Measurements from ENCODE around the gene CDK14. TPM values are rescaled to one million over a fixed set of nuclear protein-coding genes. Genes with fewer than 3 reads are reported as not detected.

The CDK14 gene
- total RNA-seq, 3 donors from 2014 or later = 0.71 to 1.1 (median 0.95) TPM

GRCh38 chr7:91068136-91068795 is 472.1 kb downstream of the CDK14 start:
- ATAC-seq (no peak), DNase-seq (no peak)
- H3K4me3 Mint-ChIP-seq = no peak overlapping the region
- H3K4me1 Mint-ChIP-seq (ENCODE audit: low read depth) = no peaks in the 10 kb centered on the region
- H3K27me3 Mint-ChIP-seq (ENCODE audit: low read depth) = peaks cover 2% of the 10 kb centered on the region
- no peaks in the 10 kb centered on the region for H3K9me3 Mint-ChIP-seq
- no peaks in the 10 kb centered on the region for H3K36me3 Mint-ChIP-seq (ENCODE audit: insufficient read depth)

GRCh38 chr7:91069146-91069545 is 473.0 kb downstream of the CDK14 start:
- ATAC-seq = no peak
- Mint-ChIP-seq H3K9me3 (no peaks in the 10 kb centered on the region), H3K4me1 (ENCODE audit: low read depth) (no peaks in the 10 kb centered on the region), H3K27me3 (ENCODE audit: low read depth) (peaks cover 2% of the 10 kb centered on the region), H3K4me3 (no peak overlapping the region), H3K36me3 (ENCODE audit: insufficient read depth) (no peaks in the 10 kb centered on the region)
- DNase-seq = no peak

DNA sequence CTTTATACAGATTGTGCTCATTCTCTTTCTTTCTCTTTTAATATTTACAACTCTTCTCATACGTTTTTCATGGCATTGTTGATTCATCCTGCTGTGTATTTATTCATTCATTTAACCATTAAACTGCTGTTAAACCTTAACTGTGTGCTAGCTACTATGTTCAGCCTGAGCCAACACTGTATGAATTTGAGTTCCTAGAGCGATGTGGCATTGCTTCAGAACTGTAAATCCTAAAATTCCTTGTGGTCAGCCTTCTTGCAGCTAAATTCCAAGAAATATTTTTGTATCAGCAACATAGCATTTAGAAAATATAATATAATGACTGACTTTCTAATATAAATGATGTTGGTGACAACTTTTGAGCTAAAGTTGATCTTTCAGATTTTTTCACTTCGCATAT is 483.4 kb downstream of the CDK14 start:
- peaks cover 15% of the 10 kb centered on the region for H3K4me1 Mint-ChIP-seq (ENCODE audit: low read depth)
- H3K9me3 Mint-ChIP-seq = no peaks in the 10 kb centered on the region
- ATAC-seq (no peak), DNase-seq (no peak)
- no peaks in the 10 kb centered on the region for H3K27me3 Mint-ChIP-seq (ENCODE audit: low read depth)
- no peaks in the 10 kb centered on the region for H3K36me3 Mint-ChIP-seq (ENCODE audit: insufficient read depth)
- no peak overlapping the region for H3K4me3 Mint-ChIP-seq

DNA sequence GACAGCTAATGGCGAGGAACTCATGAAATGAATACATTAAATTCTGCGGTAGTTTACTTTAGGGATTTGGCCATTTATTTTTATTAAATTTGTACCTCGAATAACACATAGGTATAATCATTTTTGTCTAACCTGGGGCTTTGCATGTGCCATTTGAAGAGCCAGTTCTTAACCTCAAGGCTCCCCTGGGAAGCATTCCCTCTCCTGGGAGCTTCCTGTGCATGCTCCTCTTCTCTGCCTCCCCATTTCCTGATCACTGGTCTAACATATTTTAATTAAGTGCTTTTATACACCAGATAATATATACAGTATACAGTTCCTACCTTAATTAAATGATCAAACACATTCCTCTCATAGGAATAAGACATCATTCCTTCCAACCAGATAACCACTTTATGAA is 484.2 kb downstream of the CDK14 start:
- no peak overlapping the region for H3K4me3 Mint-ChIP-seq
- no peaks in the 10 kb centered on the region for H3K36me3 Mint-ChIP-seq (ENCODE audit: insufficient read depth)
- no peaks in the 10 kb centered on the region for H3K27me3 Mint-ChIP-seq (ENCODE audit: low read depth)
- no peak for ATAC-seq
- DNase-seq = no peak
- no peaks in the 10 kb centered on the region for H3K9me3 Mint-ChIP-seq
- H3K4me1 Mint-ChIP-seq (ENCODE audit: low read depth) = peaks cover 23% of the 10 kb centered on the region

GRCh38 chr7:91082038-91082437 is 485.9 kb downstream of the CDK14 start:
- H3K9me3 Mint-ChIP-seq = no peaks in the 10 kb centered on the region
- H3K36me3 Mint-ChIP-seq (ENCODE audit: insufficient read depth) = no peaks in the 10 kb centered on the region
- DNase-seq = no peak
- no peak for ATAC-seq
- no peaks in the 10 kb centered on the region for H3K27me3 Mint-ChIP-seq (ENCODE audit: low read depth)
- peaks cover 26% of the 10 kb centered on the region for H3K4me1 Mint-ChIP-seq (ENCODE audit: low read depth)
- no peak overlapping the region for H3K4me3 Mint-ChIP-seq

DNA sequence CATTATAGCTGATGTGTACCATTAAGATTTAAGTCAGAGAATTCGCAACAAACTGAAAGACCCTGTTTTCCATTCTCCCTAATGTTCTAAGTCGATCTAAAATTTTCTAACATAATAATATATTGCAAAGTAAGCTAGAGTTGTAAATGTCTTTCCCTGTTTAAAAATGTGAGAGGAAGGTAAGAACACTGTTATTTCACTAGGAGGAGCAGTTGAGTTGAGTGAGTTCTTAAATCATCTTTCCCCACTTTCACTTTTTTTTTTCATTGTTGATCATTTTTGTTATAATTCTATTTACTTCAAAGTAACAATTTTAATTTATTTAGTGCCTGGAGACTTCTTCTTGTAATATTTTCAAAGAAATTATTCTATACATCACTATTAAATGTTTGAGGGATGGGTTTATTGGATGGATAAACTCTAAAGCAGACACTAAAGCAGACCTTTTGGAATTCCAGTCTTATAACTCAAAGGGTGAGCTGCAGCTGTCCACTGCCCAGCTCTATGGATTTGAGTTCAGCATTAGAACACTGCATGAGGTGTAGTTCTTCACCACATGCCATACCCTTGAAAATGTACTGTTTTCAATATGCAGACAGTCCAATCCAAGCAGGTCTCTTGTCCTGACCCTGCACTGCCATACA is 486.9 kb downstream of the CDK14 start:
- DNase-seq (no peak), ATAC-seq (no peak)
- Mint-ChIP-seq H3K4me3 (no peak overlapping the region), H3K9me3 (no peaks in the 10 kb centered on the region), H3K27me3 (ENCODE audit: low read depth) (no peaks in the 10 kb centered on the region), H3K4me1 (ENCODE audit: low read depth) (peaks cover 26% of the 10 kb centered on the region), H3K36me3 (ENCODE audit: insufficient read depth) (no peaks in the 10 kb centered on the region)

GRCh38 chr7:91083855-91084644 is 487.9 kb downstream of the CDK14 start:
- Mint-ChIP-seq H3K9me3 (no peaks in the 10 kb centered on the region), H3K36me3 (ENCODE audit: insufficient read depth) (no peaks in the 10 kb centered on the region), H3K4me3 (no peak overlapping the region), H3K27me3 (ENCODE audit: low read depth) (no peaks in the 10 kb centered on the region), H3K4me1 (ENCODE audit: low read depth) (peaks cover 26% of the 10 kb centered on the region)
- DNase-seq = no peak
- peak in 1 of 2 donors; percentile 52 for ATAC-seq

DNA sequence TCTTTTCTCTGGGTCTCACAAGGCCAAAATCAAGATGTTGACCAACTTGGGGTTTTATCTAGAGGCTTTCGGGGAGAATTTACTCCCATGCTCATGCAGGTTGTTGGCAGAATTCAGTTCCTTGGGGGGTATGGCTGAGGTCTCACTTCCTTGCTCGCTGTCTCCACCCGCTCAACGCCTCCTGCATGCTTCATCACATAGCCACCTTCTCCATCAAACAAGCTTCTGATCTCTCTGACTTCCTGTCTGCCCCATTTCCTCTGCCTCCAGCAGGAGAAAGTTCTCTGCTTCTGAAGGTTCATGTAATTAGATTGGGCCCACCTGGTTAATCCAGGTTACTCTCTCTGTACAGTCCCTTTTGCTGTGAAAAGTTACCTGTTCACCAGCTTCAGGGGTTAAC is 489.1 kb downstream of the CDK14 start:
- H3K4me3 Mint-ChIP-seq = no peak overlapping the region
- H3K4me1 Mint-ChIP-seq (ENCODE audit: low read depth) = peaks cover 26% of the 10 kb centered on the region
- H3K9me3 Mint-ChIP-seq = no peaks in the 10 kb centered on the region
- H3K27me3 Mint-ChIP-seq (ENCODE audit: low read depth) = no peaks in the 10 kb centered on the region
- peak in 1 of 2 donors; percentile 55 for ATAC-seq
- no peaks in the 10 kb centered on the region for H3K36me3 Mint-ChIP-seq (ENCODE audit: insufficient read depth)
- DNase-seq = no peak

DNA sequence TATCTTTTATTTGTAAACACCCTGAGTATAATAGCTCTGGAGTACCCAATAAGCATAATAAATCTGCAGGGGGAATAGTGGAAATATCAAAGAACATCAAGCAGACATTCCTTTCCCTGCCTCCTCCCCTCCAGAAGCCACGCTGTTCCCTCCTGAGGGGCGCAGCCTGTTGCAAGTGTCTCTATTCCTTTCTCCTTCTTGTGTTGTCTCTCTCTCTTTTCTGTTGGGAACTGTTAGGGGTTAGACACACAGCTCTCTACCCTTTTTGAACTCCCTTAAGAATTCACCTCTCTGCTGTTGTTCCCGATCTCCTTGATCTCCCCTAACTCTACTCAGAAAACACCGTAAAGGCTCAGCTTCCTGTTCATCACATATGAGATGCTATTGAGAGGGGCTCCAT is 490.1 kb downstream of the CDK14 start:
- DNase-seq = no peak
- no peak overlapping the region for H3K4me3 Mint-ChIP-seq
- H3K27me3 Mint-ChIP-seq (ENCODE audit: low read depth) = no peaks in the 10 kb centered on the region
- peaks cover 26% of the 10 kb centered on the region for H3K4me1 Mint-ChIP-seq (ENCODE audit: low read depth)
- ATAC-seq = no peak
- no peaks in the 10 kb centered on the region for H3K36me3 Mint-ChIP-seq (ENCODE audit: insufficient read depth)
- no peaks in the 10 kb centered on the region for H3K9me3 Mint-ChIP-seq

DNA sequence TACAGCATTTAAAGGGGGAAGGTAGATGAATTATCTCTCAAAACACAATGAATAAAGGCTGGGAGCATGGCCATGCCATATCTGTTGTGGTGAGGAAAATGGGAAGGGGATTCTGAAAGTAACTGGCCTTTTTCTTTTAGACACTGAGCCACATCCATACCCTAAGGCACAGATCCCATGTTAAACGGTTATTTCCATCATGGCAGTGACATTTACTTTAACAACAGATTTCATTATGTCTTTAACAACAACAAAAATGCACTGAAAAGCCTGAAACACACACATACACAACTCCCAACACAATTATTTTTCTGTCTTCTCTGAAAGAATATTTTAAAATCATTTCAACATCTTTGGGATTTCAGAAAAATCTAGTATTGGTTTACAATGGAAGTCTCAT is 492.0 kb downstream of the CDK14 start:
- no peaks in the 10 kb centered on the region for H3K9me3 Mint-ChIP-seq
- H3K36me3 Mint-ChIP-seq (ENCODE audit: insufficient read depth) = no peaks in the 10 kb centered on the region
- peaks cover 22% of the 10 kb centered on the region for H3K4me1 Mint-ChIP-seq (ENCODE audit: low read depth)
- DNase-seq (no peak), ATAC-seq (no peak)
- peaks cover 3% of the 10 kb centered on the region for H3K27me3 Mint-ChIP-seq (ENCODE audit: low read depth)
- no peak overlapping the region for H3K4me3 Mint-ChIP-seq

GRCh38 chr7:91088691-91089090 is 492.6 kb downstream of the CDK14 start:
- Mint-ChIP-seq H3K36me3 (ENCODE audit: insufficient read depth) (no peaks in the 10 kb centered on the region), H3K4me3 (no peak overlapping the region), H3K9me3 (no peaks in the 10 kb centered on the region), H3K27me3 (ENCODE audit: low read depth) (peaks cover 3% of the 10 kb centered on the region), H3K4me1 (ENCODE audit: low read depth) (peaks cover 18% of the 10 kb centered on the region)
- no peak for DNase-seq
- no peak for ATAC-seq

GRCh38 chr7:91089382-91089963 is 493.4 kb downstream of the CDK14 start:
- H3K4me1 Mint-ChIP-seq (ENCODE audit: low read depth) = peaks cover 11% of the 10 kb centered on the region
- ATAC-seq (no peak), DNase-seq (no peak)
- H3K4me3 Mint-ChIP-seq = no peak overlapping the region
- H3K36me3 Mint-ChIP-seq (ENCODE audit: insufficient read depth) = no peaks in the 10 kb centered on the region
- H3K9me3 Mint-ChIP-seq = no peaks in the 10 kb centered on the region
- peaks cover 3% of the 10 kb centered on the region for H3K27me3 Mint-ChIP-seq (ENCODE audit: low read depth)

GRCh38 chr7:91090684-91091083 is 494.6 kb downstream of the CDK14 start:
- Mint-ChIP-seq H3K27me3 (ENCODE audit: low read depth) (peaks cover 3% of the 10 kb centered on the region), H3K4me1 (ENCODE audit: low read depth) (no peaks in the 10 kb centered on the region), H3K36me3 (ENCODE audit: insufficient read depth) (no peaks in the 10 kb centered on the region), H3K4me3 (no peak overlapping the region), H3K9me3 (no peaks in the 10 kb centered on the region)
- DNase-seq = no peak
- ATAC-seq = no peak

- H3K4me3 Mint-ChIP-seq = no peak overlapping the region
- H3K4me1 Mint-ChIP-seq (ENCODE audit: low read depth) = no peaks in the 10 kb centered on the region
- no peaks in the 10 kb centered on the region for H3K9me3 Mint-ChIP-seq
- no peaks in the 10 kb centered on the region for H3K36me3 Mint-ChIP-seq (ENCODE audit: insufficient read depth)
- peaks cover 3% of the 10 kb centered on the region for H3K27me3 Mint-ChIP-seq (ENCODE audit: low read depth)
- ATAC-seq (no peak), DNase-seq (no peak)
Measured at GRCh38 chr7:91091631-91092030, 495.5 kb downstream of the CDK14 start.

Data from activated T-cell treated with anti-CD3 and anti-CD28 coated beads, Interleukin-2, amount 50 U/mL, for 4 hours (primary cell).